DLD1 (cell line): ENCODE results near the gene PRKAG2.

ENCODE experiments used
- in situ Hi-C: cut with HindIII; loops from 2 replicates; pipeline ENCODE4 v1.10.0; 2017; ENCODE audit warnings: low sequenced_read_pairs

PRKAG2 gene

DNA sequence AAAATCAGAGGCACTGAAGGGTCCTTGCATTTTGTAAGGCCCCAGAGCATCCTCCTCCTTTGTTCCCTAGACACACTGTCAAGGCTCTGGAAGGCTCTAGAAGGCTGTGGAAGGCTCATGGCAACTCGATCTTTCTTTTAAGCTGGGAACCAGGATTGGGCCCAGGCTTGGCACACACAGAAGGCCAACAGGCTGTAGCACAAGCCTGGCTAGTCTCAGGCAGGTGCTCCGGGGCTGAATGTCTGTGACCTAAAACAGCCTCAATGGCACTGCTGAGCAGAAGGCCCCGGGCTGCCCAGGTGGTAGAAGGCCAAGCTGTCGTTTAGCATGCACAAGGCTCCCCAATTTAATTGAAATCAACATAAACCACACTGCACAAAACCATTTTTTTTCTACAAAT, 55.7 kb downstream of the PRKAG2 start:
- in situ Hi-C loops = no loop called here

- in situ Hi-C loops = no loop called here
Observed at GRCh38 chr7:151820491-151821105, 56.3 kb downstream of the PRKAG2 start.

DNA sequence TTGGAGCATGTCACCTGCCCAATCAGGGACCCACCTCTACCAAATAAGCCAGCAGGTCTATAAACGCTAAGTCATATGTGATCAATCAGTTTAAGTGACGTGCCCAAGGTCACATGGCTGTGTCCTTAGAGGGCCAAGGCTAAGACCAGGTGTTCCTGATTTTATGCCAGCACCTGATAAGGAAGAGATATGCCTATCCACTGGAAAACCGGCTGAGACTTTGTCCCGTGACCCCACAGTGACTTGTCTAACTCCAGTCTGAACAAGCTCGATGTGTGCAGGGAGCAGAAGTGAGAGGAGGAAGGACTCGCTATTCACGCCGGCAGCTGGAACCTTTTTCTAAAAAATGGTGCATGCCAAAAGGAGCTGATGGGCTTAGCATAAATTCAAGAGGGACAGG, 57.0 kb downstream of the PRKAG2 start:
- in situ Hi-C loops = no loop called here

- in situ Hi-C loops = no loop called here
Observed at GRCh38 chr7:151818674-151819519, 58.0 kb downstream of the PRKAG2 start.

DNA sequence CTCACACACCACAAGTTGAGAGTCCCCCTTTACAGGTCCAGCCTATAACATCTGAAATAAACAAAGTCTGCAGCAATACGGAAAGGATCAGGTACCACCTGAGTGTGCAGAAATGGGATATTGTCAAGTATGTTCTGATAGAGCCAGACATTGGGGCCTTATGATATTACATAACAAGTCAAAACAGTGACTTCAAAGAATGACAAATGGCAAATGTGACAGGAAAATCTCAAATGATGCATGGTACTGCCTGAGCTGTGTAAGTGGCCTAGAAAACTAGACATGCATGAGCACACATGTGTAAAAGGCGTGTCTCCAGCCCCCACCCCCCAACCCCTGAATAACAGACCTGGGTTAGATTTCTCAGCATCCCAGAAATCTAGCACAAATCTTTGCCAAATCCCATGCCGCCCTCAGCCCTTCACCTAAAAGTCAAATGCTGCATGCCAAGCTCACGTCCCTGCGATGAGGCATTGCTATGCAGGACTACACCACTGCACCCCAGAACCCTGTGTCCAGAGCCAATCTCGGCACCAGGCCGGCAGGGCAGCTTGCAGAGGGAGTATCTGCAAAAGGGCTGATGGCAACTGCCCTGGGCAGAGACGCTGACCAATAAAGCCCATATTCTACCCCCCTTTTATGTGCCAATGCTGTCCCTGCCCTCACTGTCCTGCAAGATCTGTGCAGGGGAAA, 58.8 kb downstream of the PRKAG2 start:
- in situ Hi-C loops = no loop called here

- in situ Hi-C loops = no loop called here
Observed at GRCh38 chr7:151817315-151817690, 59.6 kb downstream of the PRKAG2 start.

GRCh38 chr7:151816562-151817314, 60.2 kb downstream of the PRKAG2 start:
- in situ Hi-C loops = no loop called here

- in situ Hi-C loops = no loop called here
Observed at GRCh38 chr7:151815419-151815818, 61.5 kb downstream of the PRKAG2 start.

GRCh38 chr7:151814400-151815009, 62.4 kb downstream of the PRKAG2 start:
- in situ Hi-C loops = no loop called here

GRCh38 chr7:151813997-151814396, 62.9 kb downstream of the PRKAG2 start:
- in situ Hi-C loops = no loop called here

DNA sequence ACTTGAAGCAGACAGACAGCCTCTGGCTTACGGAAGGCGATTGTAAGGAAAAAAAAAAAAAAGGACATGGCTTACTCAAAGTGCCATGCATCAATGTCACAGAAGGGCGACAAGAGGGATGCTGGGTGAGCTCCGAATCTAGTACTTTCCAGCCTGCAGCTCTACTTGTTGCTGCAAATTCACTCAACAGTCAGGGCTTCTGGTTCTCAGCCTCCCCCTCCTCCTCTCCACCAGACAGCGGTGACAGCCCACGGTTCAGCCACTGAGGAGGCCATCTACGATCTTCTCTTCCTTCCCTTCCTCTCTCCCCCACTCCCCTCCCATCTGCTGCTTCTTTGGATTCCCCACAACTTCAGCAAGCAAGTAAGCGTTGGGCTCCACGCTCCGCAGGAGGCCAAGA, 63.5 kb downstream of the PRKAG2 start:
- in situ Hi-C loops = no loop called here

- in situ Hi-C loops = no loop called here
Observed at GRCh38 chr7:151812967-151813366, 63.9 kb downstream of the PRKAG2 start.

DNA sequence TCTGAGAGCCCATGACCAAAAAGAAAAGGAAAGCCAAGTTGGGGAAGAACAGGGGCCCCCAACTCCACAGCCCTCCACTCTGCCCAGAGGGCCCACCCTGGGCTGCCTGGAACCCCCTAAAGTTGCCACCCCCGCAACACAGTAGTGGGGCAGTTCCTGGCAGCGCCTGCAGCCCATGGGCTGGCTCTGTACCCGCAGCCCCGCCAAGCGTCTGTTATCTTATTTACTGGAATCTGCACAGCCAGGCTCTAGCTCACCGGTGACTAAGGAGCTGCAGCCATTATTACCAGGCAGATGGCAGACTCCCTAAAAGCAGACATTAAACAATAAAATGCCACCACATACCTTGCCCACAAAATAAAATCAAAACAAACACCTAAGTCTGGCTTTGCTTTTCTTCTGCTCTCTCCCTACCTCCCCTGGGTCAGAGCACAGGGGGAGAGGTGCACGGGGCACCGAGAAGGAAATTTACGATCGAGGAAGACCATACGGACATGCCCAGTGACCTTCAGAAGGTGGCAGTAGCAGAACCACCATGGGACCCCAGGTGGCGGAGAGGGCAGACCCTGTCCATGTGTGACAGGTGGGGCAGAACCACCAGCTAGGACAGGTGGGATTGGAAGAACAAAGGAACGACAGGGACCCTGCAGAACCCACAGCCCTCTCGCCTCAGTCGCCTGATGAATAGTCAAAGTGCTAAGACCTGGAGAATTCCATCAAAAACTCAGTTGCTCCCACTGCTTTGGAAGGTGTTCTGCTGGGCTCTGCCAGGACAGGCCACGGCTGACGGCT, 66.3 kb downstream of the PRKAG2 start:
- in situ Hi-C loops = no loop called here

- in situ Hi-C loops = no loop called here
Observed at GRCh38 chr7:151809864-151810170, 67.1 kb downstream of the PRKAG2 start.

DNA sequence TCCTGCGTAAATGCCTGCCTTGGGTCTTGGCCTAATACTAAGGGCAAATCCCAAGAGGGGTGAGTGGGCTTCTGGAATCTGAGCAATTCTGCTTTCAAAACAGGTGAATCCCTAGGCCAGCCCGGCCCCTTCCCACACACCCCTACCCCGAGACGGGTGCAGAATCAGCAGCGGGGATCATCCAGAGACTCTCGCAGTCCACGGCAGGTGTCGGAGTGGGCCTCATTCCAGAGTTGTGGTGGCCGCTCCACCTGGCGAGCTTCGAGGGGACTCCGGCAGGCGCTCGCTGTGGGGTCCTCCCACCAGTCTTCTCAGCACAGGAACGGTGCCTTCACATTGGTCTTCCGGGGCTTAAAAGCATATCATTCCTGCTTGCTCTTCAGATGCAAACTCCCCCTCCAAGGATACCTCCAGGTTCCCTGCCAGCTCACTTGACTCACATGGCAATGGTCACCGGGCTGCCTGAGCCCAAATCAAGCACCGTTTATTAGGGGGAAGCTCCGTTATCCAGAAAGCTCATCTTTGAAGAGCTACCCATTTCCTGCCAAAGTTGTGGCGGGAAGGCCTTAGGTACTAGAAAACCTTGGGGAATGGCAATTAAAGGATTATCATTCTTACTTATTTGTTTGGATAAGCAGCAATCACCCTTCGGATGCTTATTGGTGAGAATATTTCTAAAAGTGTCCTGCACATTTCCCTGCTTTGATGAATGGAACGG, 67.6 kb downstream of the PRKAG2 start:
- in situ Hi-C loops = no loop called here

DNA sequence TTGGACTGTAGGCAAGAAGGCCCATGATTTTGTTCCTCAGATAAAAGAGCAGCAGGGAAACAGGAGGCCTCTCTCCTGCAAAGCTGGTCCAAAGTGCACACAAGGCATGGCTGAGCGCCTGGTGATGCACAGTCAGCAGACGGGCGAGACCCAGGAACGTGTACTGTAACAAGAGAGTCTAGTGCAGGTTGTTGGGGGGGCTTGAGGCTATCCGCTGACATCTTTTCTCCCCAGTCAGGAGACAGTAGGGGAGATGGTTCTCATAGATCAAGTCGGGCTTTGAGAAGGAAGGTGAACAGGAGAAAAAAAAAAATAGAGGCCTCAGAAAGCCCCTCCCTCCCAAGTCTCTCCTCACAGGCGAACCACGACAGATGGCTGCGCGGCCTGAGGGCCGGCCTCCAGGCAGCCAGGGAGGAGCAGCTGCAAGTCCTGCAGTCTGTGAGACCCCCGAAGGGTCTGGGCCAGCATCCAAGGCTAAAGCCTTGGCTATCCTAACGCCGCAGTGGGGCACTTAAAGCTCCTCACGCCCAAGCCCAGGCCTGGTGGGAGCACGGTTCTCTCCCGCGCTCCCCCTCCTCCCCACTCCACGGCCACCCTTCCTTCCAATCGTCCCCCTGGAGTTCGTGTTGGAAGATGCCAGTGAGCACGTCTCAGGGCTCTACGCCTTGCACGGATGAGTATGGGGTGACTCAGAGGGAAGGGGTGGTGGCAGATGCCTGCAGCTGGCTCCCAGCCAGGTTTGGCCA, 68.3 kb downstream of the PRKAG2 start:
- in situ Hi-C loops = no loop called here

DNA sequence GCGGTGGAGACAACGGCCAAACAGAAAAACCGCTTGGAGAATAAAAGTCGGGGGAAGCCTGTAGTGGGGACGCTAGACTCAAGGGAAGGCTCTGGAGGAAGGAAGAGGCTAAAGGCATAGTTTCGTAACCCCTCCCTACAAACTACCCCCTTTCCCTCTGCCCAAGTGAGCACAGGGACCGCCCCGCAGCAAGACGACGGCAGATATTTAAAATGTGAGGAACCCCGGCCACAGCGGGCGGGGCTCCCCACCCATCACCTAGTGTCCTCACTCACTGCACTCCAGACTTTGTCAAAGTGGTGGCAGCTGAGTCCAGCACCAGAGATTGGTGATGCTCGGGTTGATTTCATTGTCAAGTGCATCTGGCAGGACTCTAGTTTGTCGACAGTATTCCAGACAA, 69.1 kb downstream of the PRKAG2 start:
- in situ Hi-C loops = no loop called here

DNA sequence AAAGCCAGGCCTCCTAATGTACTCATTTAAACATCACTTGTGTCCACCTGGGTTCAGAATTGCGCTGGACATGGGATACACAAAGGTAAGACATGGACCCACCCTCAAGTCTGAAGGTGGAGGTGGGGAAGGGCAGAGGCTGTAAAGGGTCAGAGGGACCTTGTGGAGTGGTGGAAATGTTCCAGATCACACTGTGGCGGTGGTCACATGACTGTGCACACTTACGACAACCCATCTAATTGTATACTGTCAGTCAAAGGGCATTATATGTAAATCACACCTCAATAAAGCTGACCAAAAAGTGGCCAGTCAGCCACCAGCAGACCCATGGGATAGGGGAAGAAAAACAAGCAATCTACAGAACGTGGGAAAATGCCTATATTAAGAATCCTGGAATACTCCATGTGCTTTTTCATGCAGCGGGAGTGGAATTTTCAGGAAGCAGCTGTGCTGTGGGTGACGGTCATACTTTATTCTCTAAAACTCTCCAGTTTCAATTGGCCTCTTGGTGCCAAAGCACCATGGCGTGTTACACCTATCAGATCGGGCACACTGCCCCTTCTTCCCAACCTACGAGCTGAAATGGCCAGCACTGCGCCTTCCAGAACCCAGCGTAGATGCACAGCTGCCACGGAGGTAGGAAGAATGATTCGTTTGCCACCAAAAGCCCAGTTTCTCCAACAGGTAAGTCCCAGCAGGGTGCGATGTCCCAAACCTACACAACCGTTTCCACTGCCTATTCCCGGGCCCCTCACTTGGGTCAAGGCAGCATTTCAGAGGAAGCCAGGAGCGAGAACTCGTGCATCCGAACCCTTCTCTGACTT, 69.8 kb downstream of the PRKAG2 start:
- in situ Hi-C loops = no loop called here
